ENCODE data around the gene SYT8.

- no peak for TF ChIP-seq CTCF (IDR thresholded peaks at IDR 0.05 in 4 of 5, conservative IDR thresholded peaks at IDR 0.05 in 1 of 5)
- no peak for TF ChIP-seq POLR2A (IDR thresholded peaks at IDR 0.05)
These were observed 12.4 kb downstream of the SYT8 start for GRCh38 chr11:1847006-1847735.

All from gastrocnemius medialis (tissue), 4 donors.